GM19240 (cell line): ENCODE data around the gene RIN1.
"Not testable (repeated sequence)": the region's sequence is repeated elsewhere in the genome, so short reads cannot be mapped to it uniquely, and the experiment has no call there.

Experiments
- DNase-seq: peaks from one replicate; pipeline ENCODE4 v3.0.0; 2011; ENCODE audit warnings: low spot score; ENCODE audit not compliant: insufficient read length

RIN1 gene

GRCh38 chr11:66359662-66360087, 23.4 kb upstream of the RIN1 start:
- no peak for DNase-seq

- not testable (repeated sequence) for DNase-seq
These were observed 14.5 kb upstream of the RIN1 start for GRCh38 chr11:66350560-66351235.

- DNase-seq = no peak
These were observed 12.8 kb upstream of the RIN1 start for GRCh38 chr11:66349084-66349386.

- DNase-seq = peak; percentile 53
These were observed 11.4 kb upstream of the RIN1 start, which contains the start of gene B4GAT1 for GRCh38 chr11:66347425-66348276. Gene B4GAT1, minus strand, starts transcription at chr11:66347629. Its CDS starts 84 bp downstream, at chr11:66347545.

- DNase-seq = no peak
These were observed 10.5 kb upstream of the RIN1 start for GRCh38 chr11:66346476-66347424.

GRCh38 chr11:66345316-66345649, 9.0 kb upstream of the RIN1 start:
- DNase-seq = no peak

GRCh38 chr11:66344550-66345315, 8.5 kb upstream of the RIN1 start, which contains the start of gene BRMS1:
Gene BRMS1, minus strand, starts transcription at chr11:66345104. Its CDS starts 2,870 bp downstream, at chr11:66342234.
- peak; percentile 98 for DNase-seq

- DNase-seq = no peak
These were observed 6.9 kb upstream of the RIN1 start for GRCh38 chr11:66343176-66343575.

- DNase-seq = no peak
These were observed 5.4 kb upstream of the RIN1 start for GRCh38 chr11:66341502-66342126.

GRCh38 chr11:66340596-66341501, 4.6 kb upstream of the RIN1 start:
- DNase-seq = no peak

- DNase-seq = no peak
These were observed 3.7 kb upstream of the RIN1 start for GRCh38 chr11:66339686-66340483.

- DNase-seq = no peak
These were observed 3.0 kb upstream of the RIN1 start for GRCh38 chr11:66339162-66339675.

GRCh38 chr11:66338276-66339161, 2.3 kb upstream of the RIN1 start:
- no peak for DNase-seq

GRCh38 chr11:66337103-66337899, 1.1 kb upstream of the RIN1 start:
- DNase-seq = no peak

GRCh38 chr11:66335531-66336233, 552 bp downstream of the RIN1 start:
- DNase-seq = no peak
